GM23248 (cell line): ENCODE data around the gene DNAJC22. TPM values are rescaled to one million over a fixed set of nuclear protein-coding genes. Genes with fewer than 3 reads are reported as not detected.
A peak's percentile ranks its signal among the peaks of the same experiment; 100 is the strongest.

ENCODE experiments used
- DNase-seq: peaks from one replicate; pipeline ENCODE4 v3.0.0-alpha.2; 2015
- H2AFZ ChIP-seq: fragments of 200-600 bp; sonication (generic); 2 replicates; pipeline ENCODE4 v1.6.1; 2016; ENCODE audit warnings: antibody characterized with exemption
- H3F3A ChIP-seq: fragments of 200-600 bp; sonication (generic); 2 replicates; pipeline ENCODE4 v1.6.1; 2016; ENCODE audit warnings: mild to moderate bottlenecking, antibody characterized with exemption, mixed run types; ENCODE audit not compliant: insufficient read depth
- H3K27ac ChIP-seq: fragments of 200-600 bp; sonication (generic); 2 replicates; pipeline ENCODE4 v1.5.1; 2016; ENCODE audit warnings: mild to moderate bottlenecking
- H3K27me3 ChIP-seq: fragments of 200-600 bp; sonication (generic); replicated peaks from 2 replicates; pipeline ENCODE4 v1.6.1; 2016; ENCODE audit warnings: mild to moderate bottlenecking; ENCODE audit not compliant: insufficient read depth
- H3K36me3 ChIP-seq: fragments of 200-600 bp; sonication (generic); 2 replicates; pipeline ENCODE4 v1.6.1; 2016; ENCODE audit warnings: low read depth, mild to moderate bottlenecking
- H3K4me1 ChIP-seq: fragments of 200-600 bp; sonication (generic); 2 replicates; pipeline ENCODE4 v1.6.1; 2016; ENCODE audit warnings: mild to moderate bottlenecking; ENCODE audit not compliant: insufficient read depth
- H3K4me2 ChIP-seq: fragments of 200-600 bp; sonication (generic); one replicate; pipeline ENCODE4 v1.6.1; 2016; ENCODE audit warnings: mild to moderate bottlenecking; ENCODE audit not compliant: unreplicated experiment
- H3K4me3 ChIP-seq: fragments of 200-600 bp; sonication (generic); 2 replicates; pipeline ENCODE4 v1.5.1; 2016; ENCODE audit warnings: mild to moderate bottlenecking
- H3K79me2 ChIP-seq: fragments of 200-600 bp; sonication (generic); 2 replicates; pipeline ENCODE4 v1.6.1; 2016; ENCODE audit warnings: mild to moderate bottlenecking; ENCODE audit not compliant: insufficient read depth
- H3K9ac ChIP-seq: fragments of 200-600 bp; sonication (generic); 2 replicates; pipeline ENCODE4 v1.6.1; 2016; ENCODE audit warnings: mild to moderate bottlenecking
- H3K9me2 ChIP-seq: fragments of 200-600 bp; sonication (generic); 2 replicates; pipeline ENCODE4 v1.6.1; 2016; ENCODE audit warnings: mixed run types, mild to moderate bottlenecking, moderate library complexity; ENCODE audit not compliant: insufficient read depth
- H3K9me3 ChIP-seq: fragments of 200-600 bp; sonication (generic); one replicate; pipeline ENCODE4 v1.6.1; 2017; ENCODE audit warnings: low read depth
- H4K20me1 ChIP-seq: fragments of 200-600 bp; sonication (generic); 2 replicates; pipeline ENCODE4 v1.6.0; 2016; ENCODE audit not compliant: insufficient read depth
- EZH2 ChIP-seq: fragments of 200-600 bp; sonication (generic); IDR thresholded peaks from 2 replicates; pipeline ENCODE4 v1.6.1; 2018; ENCODE audit warnings: antibody characterized with exemption, mild to moderate bottlenecking; ENCODE audit not compliant: insufficient read depth, poor library complexity, severe bottlenecking
- EZH2phosphoT487 ChIP-seq: fragments of 200-600 bp; sonication (generic); IDR thresholded peaks from 2 replicates; pipeline ENCODE4 v1.6.1; 2018; ENCODE audit warnings: antibody characterized with exemption, moderate library complexity, mild to moderate bottlenecking, low read depth; ENCODE audit not compliant: insufficient read depth
- WGBS, 2 experiments: methylation state at CpG; one replicate each; pipeline ENCODE4 v1.1.6; 2015 to 2017; ENCODE audit warnings: low lambda C conversion rate in 2 of 2, low coverage in 1 of 2; ENCODE audit errors: missing lambda C conversion rate in 2 of 2; 5-methylcytosine and 5-hydroxymethylcytosine counted together
- in situ Hi-C: fragments of 300-500 bp; cut with MboI; formaldehyde crosslinking; loops from 2 replicates; pipeline ENCODE4 v1.15.0; 2020
- polyA plus RNA-seq: library from polyadenylated mRNA; unstranded; fragments of >200 nt; fragmentation: Nextera tagmentation; extraction: Ambion mirVana; gene quantifications from 2 replicates; pipeline ENCODE4 v1.2.1, GENCODE V29; 2016
- total RNA-seq: library from RNA; depleted of rRNA; stranded (reverse); fragments of >200 nt; shearing (Covaris generic); gene quantifications from 2 replicates; pipeline ENCODE4 v1.2.3, GENCODE V29; 2014

Gene DNAJC22
- total and polyA plus RNA-seq, 2 experiments from 2014 or later: 0.69 to 2.5 TPM

- H3K9me3 ChIP-seq: no peaks in the 10 kb centered on the region
- H3K36me3 ChIP-seq: no peaks in the 10 kb centered on the region
- peak overlapping the region; percentile 70; the same call in 1 of the 2 replicates for H2AFZ ChIP-seq
- peak; percentile 60 for DNase-seq
- H3K4me2 ChIP-seq: peak overlapping the region; percentile 62
- H3K79me2 ChIP-seq: no peaks in the 10 kb centered on the region
- no peak overlapping the region for H3K27ac ChIP-seq
- no peak overlapping the region for H3K9ac ChIP-seq
- 0 out of 2 replicates have a peak, but pooled peaks cover 4% of the 10 kb centered on the region for H3F3A ChIP-seq
- no peaks in the 10 kb centered on the region for H3K9me2 ChIP-seq
- peak overlapping the region; percentile 37 for H3K4me3 ChIP-seq
- H3K27me3 ChIP-seq: peaks cover 52% of the 10 kb centered on the region
- in situ Hi-C loops: no loop called here
- no peaks in the 10 kb centered on the region for H4K20me1 ChIP-seq
- 1 to 4% methylated on average over 50 to 63 of the region's 70 CpGs for WGBS, 2 experiments
- peaks cover 20% of the 10 kb centered on the region for H3K4me1 ChIP-seq
- TF ChIP-seq EZH2phosphoT487 (peak; percentile 57; the same call in 1 of the 2 replicates), EZH2 (no peak)
These were observed 1.4 kb upstream of the DNAJC22 start for GRCh38 chr12:49345051-49345824.

DNA sequence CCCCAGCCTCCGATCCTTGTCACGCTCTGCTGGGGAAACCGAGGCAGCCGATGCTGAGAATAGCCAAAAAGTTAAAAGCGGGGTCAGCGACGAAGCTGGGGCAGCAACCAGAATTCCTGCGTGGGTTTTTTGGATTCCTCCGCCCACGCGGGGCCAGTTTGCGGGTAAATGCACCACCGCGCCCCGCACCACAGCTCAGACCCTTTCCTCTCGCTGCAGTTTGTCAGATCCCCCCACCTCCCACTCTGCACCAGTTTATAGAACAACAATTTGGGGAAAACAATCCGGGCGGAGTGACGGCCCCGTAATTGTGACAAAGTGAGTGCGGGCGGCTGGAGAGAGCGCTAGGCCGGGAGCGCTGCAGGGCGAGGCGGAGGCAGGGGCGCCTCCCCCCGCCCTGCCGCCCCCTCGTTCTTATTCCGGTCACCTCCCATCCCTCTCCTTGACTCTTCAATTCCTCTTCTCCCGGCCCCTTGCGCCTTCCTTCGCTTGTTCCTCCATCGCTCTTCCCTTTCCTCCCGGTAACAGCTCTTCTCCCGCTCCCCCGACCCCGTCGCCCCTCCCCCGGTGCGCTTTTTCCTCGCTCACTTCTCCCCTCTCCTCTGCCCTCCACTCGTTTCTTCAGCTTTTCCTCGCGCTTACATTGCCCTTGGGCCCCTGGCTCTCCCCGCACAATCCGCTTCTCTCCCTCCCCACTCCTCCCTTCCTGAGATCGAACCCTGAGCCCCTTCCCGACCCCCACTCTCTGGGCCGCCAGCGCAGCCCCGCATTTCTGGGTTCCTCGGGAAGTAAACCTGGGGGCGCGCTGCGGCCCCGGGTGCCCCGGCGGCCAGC is 646 bp upstream of the DNAJC22 start:
- Histone ChIP-seq H3K36me3 (no peaks in the 10 kb centered on the region), H3K4me2 (peak overlapping the region; percentile 62), H3K4me3 (peak overlapping the region; percentile 37), H3K9ac (no peak overlapping the region), H3K4me1 (peaks cover 20% of the 10 kb centered on the region), H3K79me2 (no peaks in the 10 kb centered on the region), H4K20me1 (no peaks in the 10 kb centered on the region), H3K27ac (no peak overlapping the region), H3F3A (0 out of 2 replicates have a peak, but pooled peaks cover 4% of the 10 kb centered on the region), H2AFZ (peak overlapping the region; percentile 70), H3K27me3 (peaks cover 46% of the 10 kb centered on the region), H3K9me3 (no peaks in the 10 kb centered on the region), H3K9me2 (no peaks in the 10 kb centered on the region)
- in situ Hi-C loops: no loop called here
- 2 to 3% methylated on average over 25 to 61 of the region's 61 CpGs for WGBS, 2 experiments
- DNase-seq: peak; percentile 33
- TF ChIP-seq EZH2phosphoT487 (peak; percentile 70; the same call in 1 of the 2 replicates), EZH2 (peak; percentile 100)

- H3K9me2 ChIP-seq: no peaks in the 10 kb centered on the region
- H3K79me2 ChIP-seq: no peaks in the 10 kb centered on the region
- H4K20me1 ChIP-seq: no peaks in the 10 kb centered on the region
- peak overlapping the region; percentile 70 for H2AFZ ChIP-seq
- TF ChIP-seq EZH2 (no peak), EZH2phosphoT487 (no peak)
- H3K9ac ChIP-seq: 0 out of 2 replicates have a peak overlapping the region, but pooled peaks have one; percentile 4
- peaks cover 34% of the 10 kb centered on the region for H3K27me3 ChIP-seq
- H3K4me3 ChIP-seq: peak overlapping the region; percentile 37
- 0 out of 2 replicates have a peak, but pooled peaks cover 4% of the 10 kb centered on the region for H3F3A ChIP-seq
- H3K4me2 ChIP-seq: peak overlapping the region; percentile 62
- in situ Hi-C loops: no loop called here
- H3K4me1 ChIP-seq: peaks cover 20% of the 10 kb centered on the region
- 9 to 14% methylated on average over 33 to 36 of the region's 37 CpGs for WGBS, 2 experiments
- no peaks in the 10 kb centered on the region for H3K36me3 ChIP-seq
- no peaks in the 10 kb centered on the region for H3K9me3 ChIP-seq
- H3K27ac ChIP-seq: no peak overlapping the region
- peak; percentile 84 for DNase-seq
These were observed 864 bp downstream of the DNAJC22 start for GRCh38 chr12:49347311-49348193.

GRCh38 chr12:49348781-49349180 is 2.1 kb downstream of the DNAJC22 start:
- no peak overlapping the region for H2AFZ ChIP-seq

More at GRCh38 chr12:49348781-49349180, 2.1 kb downstream of the DNAJC22 start:
- no peak for DNase-seq
- Histone ChIP-seq H3K4me3 (no peak overlapping the region), H4K20me1 (no peaks in the 10 kb centered on the region), H3K27me3 (peaks cover 27% of the 10 kb centered on the region), H3K36me3 (no peaks in the 10 kb centered on the region), H3K9ac (no peak overlapping the region), H3K9me3 (no peaks in the 10 kb centered on the region), H3F3A (0 out of 2 replicates have a peak, but pooled peaks cover 4% of the 10 kb centered on the region), H3K4me2 (no peak overlapping the region), H3K27ac (no peak overlapping the region), H3K9me2 (no peaks in the 10 kb centered on the region), H3K4me1 (peaks cover 17% of the 10 kb centered on the region), H3K79me2 (no peaks in the 10 kb centered on the region)
- TF ChIP-seq EZH2phosphoT487: no peak
- TF ChIP-seq EZH2: no peak
- in situ Hi-C loops: no loop called here
- WGBS, 2 experiments: 81 to 85% methylated on average over 5 of the region's 5 CpGs
